ENCODE measurements around the gene MAST2.

DNA sequence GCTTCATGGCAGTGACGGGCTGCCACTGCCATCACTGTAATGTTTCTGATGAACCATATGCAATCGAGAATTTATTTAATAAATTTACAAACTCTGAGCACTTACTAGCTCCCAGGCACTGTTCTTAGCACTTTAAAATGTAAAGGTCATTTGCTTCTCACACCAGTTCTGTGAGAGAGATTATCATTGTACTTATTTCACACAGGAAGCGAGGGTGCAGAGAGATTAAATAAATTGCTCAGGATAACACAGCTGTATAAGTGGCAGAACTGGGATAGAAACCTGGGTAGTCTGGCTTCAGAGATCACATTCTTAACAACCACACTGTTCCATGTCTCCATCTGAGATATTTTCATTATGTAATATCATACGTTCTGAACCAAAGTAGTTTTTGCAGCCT, 119.9 kb downstream of the MAST2 start:
- TF ChIP-seq, protein P1, sequence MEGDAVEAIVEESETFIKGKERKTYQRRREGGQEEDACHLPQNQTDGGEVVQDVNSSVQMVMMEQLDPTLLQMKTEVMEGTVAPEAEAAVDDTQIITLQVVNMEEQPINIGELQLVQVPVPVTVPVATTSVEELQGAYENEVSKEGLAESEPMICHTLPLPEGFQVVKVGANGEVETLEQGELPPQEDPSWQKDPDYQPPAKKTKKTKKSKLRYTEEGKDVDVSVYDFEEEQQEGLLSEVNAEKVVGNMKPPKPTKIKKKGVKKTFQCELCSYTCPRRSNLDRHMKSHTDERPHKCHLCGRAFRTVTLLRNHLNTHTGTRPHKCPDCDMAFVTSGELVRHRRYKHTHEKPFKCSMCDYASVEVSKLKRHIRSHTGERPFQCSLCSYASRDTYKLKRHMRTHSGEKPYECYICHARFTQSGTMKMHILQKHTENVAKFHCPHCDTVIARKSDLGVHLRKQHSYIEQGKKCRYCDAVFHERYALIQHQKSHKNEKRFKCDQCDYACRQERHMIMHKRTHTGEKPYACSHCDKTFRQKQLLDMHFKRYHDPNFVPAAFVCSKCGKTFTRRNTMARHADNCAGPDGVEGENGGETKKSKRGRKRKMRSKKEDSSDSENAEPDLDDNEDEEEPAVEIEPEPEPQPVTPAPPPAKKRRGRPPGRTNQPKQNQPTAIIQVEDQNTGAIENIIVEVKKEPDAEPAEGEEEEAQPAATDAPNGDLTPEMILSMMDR (conservative IDR thresholded peaks at IDR 0.05; ENCODE audit: low read depth, low read length), result no peak
- TF ChIP-seq EZH2 (IDR thresholded peaks at IDR 0.05; ENCODE audit: borderline replicate concordance, low read depth, low read length, poor library complexity, severe bottlenecking), result no peak

All from A673 (cell line).